ENCODE results near the gene RAB7B. TPM values are rescaled to one million over a fixed set of nuclear protein-coding genes. Genes with fewer than 3 reads are reported as not detected.

Gene RAB7B
- total RNA-seq, 1 donor from 2014 or later = 5.8 TPM

DNA sequence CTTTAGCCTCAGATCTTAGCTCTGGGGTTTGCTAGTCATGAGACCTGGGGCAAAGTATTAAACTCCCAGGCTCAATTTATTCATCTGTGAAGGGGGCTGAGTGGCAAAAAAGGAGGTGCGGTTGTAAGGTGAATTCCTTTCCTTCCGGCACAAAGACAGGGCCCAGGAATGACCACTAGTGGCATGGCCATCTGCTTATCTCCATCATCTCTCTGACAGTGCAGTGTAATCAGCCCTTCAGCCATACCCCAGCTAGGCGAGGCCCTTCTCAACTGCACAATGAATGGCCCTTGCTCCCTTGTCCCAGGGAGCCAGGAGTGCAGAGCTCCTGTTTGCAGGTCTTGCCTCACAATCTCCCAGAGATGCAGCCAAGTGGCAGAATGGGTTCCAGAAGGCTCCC lies 54.3 kb downstream of the RAB7B start:
- DNase-seq (ENCODE audit: low spot score) = no peak

DNA sequence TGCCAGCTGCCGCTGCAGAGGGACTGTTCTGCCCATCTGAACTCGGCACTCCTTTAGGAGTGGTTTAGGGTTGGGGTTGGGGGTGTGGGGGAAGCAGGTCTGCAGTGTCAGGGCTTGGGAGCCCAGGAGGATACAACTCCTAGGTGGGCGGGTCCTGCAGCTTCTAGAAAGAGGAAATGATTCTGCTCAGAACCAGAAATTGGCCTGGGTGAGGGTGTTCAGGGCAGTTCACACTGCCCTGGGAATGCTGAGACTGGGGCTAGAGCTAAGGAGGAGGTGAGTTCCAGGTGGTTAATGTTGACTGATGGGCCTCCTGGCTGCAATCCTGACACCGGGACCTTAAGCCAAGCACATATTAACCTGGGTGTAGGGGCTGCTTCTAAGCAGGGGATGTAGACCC lies 55.2 kb downstream of the RAB7B start:
- DNase-seq (ENCODE audit: low spot score) = no peak

DNA sequence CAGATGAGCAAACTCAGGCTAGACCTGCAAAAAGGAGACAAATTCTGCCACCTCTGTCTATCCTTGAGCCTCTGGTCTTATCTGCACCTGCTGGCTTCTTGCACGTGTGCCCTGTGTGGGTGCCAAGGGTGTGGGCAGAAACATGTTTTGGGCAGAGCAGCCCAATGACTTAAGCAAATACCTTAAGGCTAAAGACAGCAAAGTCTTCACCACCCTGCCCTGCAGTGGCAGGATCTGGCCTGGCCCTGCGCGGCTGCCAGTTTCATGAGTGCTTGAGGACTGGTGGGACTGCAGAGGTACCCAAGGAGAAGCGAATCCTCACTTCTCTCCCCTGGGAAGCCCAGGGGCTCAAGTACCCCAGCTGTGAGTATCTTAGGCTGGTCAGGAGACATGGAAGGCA lies 56.2 kb downstream of the RAB7B start:
- DNase-seq (ENCODE audit: low spot score) = no peak

DNA sequence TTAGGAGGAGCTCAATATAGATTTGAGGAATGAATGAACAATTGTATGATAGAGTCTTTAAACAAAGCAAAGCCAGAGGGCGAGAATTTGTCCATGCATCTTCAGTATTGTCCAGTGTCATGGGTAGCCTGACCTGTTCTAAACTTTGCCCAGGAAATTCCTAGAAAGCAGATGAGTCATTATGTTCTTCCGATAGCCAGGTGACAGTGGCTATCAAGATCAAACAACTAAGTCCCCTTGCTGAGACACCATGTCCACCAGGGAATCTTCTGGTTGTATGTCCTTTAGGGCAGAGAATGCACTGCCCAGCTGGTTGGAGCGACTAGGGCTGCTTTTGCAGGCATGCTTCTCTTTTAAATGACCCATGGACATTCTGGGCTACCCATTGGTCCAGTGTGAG lies 58.1 kb downstream of the RAB7B start:
- DNase-seq (ENCODE audit: low spot score) = no peak

DNA sequence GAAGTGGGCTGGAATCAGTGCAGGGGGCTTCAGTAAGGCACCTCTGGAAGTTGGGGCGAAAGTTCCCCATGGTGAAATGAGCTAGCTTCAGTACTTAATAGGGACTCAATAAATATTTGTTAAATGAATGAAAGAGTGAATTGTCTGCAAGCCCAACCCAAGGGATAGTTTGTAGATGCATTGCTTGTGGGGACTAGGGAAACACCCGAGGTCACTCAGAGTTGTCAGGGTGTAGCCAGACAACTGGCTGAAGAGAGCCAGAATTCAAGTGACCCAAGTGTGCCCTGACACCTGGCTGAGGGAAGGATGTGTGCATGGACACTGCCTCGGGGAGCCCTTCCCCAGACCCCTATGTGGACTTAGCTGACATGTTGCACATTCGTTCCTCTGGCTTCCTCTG lies 58.7 kb downstream of the RAB7B start:
- DNase-seq (ENCODE audit: low spot score) = no peak

DNA sequence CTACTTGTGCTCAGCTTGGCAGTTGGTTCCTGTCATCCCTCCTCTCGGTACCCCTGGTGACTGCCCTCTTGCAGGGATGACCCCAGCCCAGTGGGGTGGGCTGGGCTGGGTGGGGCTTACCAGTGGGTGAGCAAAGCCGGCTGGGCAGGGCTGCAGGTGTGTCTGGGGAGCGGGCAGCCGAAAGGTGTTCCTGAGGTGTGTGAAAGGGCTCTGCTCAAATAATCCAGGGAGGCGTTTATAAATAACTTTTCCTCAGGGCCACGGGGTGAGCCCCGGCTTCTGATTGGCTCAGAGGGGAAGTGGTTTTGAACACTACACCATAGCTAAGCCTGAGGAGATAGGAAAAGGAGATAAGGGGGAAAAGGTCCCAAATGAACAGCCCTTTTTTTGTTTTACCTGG lies 60.0 kb downstream of the RAB7B start, which contains the start of gene SLC26A9:
Gene SLC26A9, minus strand, starts transcription at position 212 of the 400 bp plus-strand sequence. CDS start 7,636 bp downstream, outside the sequence.
- DNase-seq (ENCODE audit: low spot score) = no peak

DNA sequence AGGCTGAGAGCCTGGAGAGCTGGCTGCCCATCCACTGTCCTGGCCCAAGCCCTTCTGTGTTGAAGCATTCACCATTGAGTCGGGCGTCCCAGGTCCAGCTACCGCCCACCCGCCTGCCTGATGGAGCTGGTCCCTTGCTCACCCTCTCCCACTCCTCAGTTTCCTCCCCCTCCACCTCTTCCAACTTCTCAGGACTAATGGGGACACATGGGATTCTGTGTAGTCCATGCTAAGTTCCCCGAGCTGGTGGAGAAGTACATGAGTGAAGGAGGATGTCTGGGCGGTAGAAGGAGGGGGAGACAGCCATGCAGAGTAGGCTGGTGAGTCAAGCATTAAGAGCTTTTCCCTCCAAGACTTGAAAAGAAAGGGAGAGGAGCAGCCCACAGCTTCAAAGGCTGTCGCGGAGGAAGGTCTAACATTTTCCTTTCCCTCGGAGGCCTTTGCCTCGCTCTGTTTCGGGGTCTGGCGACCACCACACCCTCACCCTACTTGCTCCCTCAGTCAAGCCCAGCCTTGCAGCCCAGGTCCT lies 60.5 kb downstream of the RAB7B start:
- DNase-seq (ENCODE audit: low spot score) = peak; percentile 71

DNA sequence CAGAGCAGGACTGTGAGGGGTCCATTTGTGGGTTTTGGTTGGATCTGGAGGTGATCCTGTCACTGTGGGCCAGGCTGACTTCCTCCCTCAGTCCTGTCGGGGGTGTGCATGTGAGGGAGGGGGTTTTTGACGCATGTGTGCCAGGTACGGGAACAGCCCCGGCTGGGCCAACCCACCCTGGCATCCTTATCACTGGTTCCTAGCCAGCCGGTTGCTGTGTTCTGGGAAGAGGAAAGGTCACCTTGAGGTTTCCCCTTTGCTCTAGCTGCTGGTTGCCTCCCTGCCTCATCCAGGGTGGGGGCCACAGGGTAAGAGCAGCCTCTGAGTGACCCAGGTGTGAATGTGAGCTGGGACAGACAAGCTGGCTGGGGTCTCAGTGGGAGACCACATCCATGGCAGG lies 62.5 kb downstream of the RAB7B start:
- DNase-seq (ENCODE audit: low spot score) = no peak

DNA sequence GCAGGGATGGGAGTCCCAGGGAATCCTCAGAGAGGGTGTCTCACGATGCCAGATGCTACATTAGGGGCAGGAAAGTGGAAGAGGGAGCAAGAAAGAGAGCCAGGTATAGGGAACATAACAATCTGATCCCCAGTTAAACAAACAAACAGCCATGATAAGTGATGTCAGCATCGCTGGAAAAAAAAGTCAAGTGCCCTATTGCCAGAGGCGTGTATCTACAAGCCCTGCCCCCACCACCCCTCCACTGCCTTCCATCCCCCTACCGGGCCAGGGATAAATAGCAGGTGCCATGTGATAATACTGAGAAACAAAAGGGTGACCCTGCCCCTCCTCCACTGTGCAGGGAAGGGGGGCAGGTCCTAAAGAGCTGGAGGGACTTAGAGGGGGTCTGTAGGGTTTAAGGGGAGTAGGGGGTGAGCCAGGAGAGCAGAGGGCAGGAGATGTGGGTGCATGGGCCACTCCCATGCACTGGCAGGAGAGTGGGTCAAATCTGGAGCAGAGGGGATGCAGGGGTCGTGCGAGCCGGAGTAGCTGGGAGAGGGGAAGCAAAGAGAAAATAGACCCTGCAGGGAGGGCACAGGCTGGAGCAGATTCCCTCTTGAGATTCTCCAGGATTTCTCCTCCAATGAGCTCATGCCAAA lies 63.4 kb downstream of the RAB7B start:
- no peak for DNase-seq (ENCODE audit: low spot score)

DNA sequence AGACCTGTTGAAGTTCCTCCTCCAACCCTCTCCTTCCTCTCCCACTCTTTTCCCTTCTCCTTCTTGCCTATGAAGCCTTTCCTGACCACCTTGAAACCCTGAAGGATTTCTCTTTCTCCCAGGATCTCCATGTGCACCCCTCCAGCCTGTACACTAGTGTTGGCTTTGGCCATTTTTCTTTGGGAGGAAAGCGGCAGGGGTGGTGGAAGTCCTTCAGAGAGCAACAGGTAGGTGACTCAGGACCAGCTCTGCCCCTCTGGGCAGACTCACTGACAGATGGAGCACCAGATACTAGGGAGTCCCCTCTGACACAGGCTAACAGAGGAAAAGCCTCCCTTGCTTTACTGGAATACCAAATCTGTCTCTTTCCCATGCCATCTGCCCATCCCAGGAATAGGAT lies 64.5 kb downstream of the RAB7B start:
- DNase-seq (ENCODE audit: low spot score) = no peak

DNA sequence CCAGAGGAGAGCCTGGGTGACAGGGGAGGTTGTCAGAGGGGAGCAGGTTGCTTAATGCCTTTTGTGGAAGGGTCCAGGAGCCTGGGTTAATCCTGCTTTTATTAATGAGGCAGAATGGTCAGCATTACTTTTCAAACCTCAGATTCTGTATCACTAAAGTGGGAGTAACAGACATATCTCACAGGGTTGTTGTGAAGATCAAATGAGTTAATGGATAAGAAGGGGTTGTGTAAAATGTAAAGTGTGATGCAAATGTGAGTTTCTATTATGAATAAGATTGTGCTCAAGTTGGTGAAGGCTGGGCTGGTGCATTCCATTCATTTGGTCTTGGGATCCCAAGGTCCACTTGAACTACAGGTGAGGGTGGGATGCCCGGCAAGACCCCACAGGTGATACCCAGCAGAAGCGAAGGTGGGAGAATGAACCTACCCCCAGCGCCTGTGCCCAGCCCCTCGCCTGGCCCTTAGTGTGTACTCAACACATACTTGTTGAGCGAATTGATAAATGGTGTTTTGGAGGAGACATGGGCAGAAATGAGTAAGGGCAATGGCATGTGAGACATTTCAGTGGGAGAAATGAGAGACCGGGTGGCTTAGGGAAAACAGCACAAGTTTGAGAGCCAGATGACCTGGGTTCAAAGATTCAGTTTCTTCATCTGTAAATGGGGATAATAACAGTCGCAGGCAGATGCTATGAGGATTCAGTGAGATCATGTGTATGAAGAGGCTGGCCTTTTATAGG lies 66.2 kb downstream of the RAB7B start:
- DNase-seq (ENCODE audit: low spot score) = no peak

DNA sequence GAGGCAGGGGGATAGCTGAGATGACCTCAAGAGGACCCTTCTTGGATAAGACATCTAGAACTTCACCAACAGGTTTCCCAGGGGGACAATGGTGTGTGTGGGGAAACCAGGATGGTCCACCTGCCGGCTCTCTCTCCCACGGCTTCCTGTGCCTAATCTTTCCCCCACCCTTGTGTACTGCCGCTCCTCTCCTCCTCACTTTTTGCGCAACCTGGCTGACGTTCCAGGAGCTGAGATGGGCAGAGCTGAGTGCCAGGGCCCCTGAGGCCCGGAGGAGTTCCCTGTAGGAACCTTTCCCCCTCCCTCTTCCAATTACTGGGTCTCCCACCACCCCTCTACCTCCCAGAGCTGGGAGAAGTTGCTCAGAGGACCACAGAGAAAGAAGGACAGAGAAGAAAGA lies 66.9 kb downstream of the RAB7B start:
- no peak for DNase-seq (ENCODE audit: low spot score)

DNA sequence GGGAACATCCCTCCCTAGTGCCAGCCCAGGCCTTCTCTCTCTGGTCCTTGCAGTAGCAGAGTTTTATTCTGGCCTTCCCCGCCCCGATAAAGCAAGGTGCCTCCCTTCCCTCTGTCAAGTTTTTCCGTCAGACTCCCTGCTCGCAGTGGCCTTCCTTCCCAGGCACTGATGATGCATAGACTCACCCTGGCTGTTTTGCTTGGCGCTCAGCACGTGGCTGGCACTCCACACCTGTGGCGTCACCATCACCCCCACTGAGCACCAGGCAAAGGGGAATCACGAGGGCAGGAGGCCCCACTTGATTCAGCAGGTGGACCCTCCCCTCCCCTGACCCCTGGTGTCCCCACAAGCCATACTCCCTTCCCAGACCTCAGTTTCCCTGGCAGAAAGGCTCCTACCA lies 67.3 kb downstream of the RAB7B start:
- no peak for DNase-seq (ENCODE audit: low spot score)

DNA sequence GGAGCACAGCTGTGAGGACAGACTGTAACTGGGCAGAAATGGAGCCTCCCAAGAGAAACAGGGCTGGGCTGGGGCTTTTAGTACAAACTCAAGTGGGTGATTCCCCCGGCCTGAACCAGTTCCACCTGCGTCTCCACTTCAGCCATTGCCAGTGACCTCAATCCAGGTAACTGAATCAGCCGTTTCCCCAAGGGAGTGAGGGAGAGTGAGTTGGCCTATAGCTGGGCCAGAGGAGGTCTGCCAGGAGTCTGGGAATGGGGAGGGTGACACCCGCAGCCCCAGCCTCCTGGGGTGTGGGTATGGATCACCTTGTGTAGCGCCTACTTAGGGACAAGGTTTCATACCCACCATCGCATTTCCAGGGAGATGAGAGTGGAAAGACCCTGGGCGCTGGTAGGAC lies 68.4 kb downstream of the RAB7B start:
- DNase-seq (ENCODE audit: low spot score) = no peak

DNA sequence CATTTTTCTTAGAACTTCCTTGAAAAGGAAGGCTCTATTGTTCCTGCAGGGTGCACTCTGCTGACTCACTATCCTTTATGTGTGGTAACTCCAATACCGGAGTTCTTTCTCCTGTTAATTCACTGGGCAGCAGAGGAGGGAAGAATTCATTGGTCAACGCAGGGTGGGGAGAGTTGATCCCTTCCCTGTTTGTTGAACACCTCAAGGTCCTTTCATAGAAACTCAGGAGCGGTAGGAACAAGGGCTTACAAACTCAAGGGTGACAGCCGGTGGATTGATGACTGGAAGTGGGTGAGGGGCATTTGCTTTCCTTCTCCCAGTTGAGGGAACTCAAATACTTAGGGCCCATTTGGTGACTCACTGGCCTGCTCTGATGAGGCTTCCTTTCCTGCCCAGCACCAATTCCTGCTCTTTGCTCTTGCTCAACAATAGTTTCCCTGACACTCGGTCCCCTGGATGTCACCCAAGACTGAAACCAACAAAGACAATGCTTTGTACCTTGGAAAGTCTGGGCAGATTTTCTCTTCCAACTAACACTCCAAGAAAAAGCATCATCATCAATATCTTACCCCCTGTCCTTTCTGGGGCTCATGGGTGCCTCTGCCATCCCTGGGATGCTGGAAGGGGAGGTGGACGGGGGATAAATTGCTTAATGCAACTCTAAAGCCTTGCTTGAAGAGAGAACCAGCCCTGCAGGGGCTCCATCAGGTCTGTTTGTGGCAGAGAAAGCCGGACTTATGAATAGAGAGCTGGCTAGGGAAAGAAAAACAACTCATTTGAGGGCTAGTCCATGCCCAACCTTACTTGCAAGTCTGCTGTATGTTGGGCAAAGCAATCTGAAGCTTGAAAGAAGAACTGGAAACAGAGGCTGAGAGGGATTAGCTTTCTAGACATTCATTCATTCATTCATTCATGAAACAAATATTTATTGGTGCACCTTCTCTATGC lies 69.2 kb downstream of the RAB7B start:
- DNase-seq (ENCODE audit: low spot score) = no peak

DNA sequence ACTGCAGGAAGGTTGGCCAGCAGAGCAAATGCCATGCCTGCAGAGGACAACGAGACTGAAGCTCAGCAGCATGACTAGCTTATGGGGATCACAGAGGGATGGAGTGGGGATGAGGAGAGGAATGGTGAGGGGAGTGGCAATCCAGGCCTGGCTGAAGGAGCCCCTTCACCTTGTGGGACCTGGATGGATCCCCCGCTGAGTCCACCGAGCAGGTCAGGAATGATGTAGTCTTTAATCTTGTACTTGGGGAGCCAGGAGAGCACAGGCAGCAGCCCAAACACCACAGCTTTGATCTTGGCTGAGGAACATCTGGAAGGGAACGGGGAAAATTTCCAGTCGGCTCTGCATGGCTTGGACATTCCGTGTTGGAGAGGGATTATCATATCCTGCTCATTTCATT lies 70.4 kb downstream of the RAB7B start:
- no peak for DNase-seq (ENCODE audit: low spot score)

DNA sequence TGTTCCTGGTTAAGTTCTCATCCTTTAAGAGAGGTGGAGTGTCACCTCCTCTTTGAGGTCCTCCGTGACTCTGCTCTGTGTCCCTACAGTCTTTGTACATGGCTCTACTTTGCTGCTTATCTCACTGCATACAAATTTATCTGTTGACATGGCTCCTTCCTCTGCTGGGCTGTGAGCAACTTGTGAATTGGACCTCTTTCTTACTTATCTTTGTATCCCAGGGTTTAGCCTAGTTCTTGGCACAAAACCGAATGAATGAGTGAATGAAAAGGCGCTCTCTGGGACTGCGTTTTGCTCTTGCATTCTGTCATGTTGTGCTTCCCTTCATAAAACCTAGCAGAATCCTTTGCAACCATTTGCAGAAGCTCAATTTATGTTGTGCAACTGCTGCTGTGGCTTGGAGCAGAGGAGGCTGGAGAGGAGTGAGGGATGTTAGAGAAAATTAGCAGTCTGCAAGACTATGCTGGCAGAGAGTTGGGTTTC lies 72.4 kb downstream of the RAB7B start:
- peak; percentile 97 for DNase-seq (ENCODE audit: low spot score)

DNA sequence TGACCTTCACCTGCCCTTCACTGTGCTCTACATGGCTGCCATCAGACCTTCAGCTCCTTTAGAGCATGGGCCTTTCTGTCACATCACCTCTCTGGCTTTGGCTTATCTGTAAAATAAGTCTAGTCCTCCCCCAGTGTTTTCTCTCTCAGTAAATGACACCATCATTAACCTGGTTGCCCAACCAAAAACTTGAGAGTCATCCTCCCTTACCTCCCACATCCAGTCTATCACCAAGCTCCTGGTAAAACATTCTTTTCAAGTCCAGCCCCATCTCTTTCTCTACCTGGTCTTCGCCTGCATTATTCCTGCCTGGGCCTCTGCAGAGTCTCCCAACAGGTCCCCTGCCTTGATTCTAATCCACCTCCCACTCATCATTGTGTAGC lies 73.0 kb downstream of the RAB7B start:
- DNase-seq (ENCODE audit: low spot score) = no peak

DNA sequence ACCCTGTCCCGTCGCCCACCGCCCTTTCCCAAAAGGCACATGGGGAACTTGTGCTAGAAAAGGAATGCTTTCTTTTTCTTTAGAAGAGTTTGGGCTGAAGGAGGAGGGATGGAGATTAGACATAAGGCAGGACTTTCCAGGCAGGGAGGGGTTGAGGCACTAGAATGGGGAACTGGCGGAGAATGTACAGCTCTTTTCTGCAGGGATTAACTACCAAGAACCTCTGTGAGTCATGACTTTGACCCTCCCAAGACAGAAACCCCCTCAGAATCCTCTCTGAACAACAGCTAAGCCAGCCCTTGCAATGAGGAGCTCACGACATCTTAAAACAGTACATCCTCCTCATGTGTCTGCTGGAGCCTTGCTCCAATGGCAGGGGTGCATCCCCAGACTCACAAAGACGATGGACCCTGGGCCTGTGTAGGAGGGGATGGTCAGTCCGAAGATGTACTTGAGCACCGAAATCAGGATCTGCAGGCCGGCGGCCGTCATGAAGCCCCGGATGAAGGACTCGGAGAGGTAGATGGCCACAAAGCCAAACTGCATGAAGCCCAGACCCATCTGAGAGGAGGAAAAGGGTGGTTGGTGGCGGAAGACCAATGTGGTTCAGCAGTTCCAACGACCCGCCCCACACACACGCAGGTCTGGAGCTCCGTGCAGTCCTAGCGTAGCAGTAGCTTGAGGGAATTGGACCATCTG lies 73.5 kb downstream of the RAB7B start:
- DNase-seq (ENCODE audit: low spot score) = peak; percentile 90

DNA sequence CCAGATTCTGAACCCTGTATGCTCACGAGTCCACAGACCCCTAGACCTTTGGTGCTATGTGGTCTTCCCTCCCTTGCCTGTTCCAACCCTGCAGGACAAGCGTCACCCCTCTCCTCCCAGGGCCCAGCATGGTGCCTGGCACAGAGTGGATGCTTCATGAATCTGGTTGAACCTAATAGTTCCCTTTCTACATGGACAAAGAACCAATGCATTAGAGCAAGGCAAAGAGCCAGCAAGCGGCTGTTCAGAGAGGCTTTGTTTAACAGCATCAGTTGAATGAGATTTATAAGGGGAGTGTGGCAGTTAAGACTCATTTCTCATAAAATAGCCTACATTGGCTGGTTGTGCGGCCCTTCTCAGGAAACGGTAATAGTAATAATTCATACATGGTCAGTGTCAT lies 74.9 kb downstream of the RAB7B start:
- peak; percentile 74 for DNase-seq (ENCODE audit: low spot score)

DNA sequence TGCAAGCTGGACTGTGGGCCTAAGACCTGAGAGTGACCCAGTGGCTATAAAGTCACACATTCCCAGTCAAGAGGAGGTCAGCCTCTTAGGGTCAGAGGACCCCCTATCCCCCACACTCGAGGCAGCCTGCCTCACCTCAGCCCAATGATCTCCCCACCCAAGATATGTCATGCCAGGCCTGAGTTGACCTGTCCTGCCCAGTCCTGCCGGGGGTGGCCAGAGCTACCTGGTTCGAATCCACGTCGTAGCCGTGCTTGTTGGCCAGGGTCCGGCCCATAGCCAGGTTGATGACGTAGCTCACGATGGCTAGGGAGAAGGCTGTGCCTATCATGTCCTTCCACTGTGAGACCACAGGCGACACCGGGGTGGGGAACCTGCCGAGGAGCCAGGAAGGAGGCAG lies 75.5 kb downstream of the RAB7B start:
- DNase-seq (ENCODE audit: low spot score) = no peak

Data from umbilical cord (tissue), 2 donors.